OCI-LY3 (cell line): ENCODE data around the gene COA7.

Experiments used
- EZH2phosphoT487 ChIP-seq: fragments of 200-600 bp; shearing (Covaris generic); IDR thresholded peaks from 2 replicates; pipeline ENCODE4 v1.6.1; 2018; ENCODE audit warnings: antibody characterized with exemption, mixed run types, low read depth
- TF ChIP-seq, protein P1 (sequence below): fragments of 200-600, 300-600 bp; sonication (generic); IDR thresholded peaks from 2 replicates; pipeline ENCODE4 v1.5.1; 2014; ENCODE audit warnings: antibody characterized with exemption, low read length, low read depth

DNA sequence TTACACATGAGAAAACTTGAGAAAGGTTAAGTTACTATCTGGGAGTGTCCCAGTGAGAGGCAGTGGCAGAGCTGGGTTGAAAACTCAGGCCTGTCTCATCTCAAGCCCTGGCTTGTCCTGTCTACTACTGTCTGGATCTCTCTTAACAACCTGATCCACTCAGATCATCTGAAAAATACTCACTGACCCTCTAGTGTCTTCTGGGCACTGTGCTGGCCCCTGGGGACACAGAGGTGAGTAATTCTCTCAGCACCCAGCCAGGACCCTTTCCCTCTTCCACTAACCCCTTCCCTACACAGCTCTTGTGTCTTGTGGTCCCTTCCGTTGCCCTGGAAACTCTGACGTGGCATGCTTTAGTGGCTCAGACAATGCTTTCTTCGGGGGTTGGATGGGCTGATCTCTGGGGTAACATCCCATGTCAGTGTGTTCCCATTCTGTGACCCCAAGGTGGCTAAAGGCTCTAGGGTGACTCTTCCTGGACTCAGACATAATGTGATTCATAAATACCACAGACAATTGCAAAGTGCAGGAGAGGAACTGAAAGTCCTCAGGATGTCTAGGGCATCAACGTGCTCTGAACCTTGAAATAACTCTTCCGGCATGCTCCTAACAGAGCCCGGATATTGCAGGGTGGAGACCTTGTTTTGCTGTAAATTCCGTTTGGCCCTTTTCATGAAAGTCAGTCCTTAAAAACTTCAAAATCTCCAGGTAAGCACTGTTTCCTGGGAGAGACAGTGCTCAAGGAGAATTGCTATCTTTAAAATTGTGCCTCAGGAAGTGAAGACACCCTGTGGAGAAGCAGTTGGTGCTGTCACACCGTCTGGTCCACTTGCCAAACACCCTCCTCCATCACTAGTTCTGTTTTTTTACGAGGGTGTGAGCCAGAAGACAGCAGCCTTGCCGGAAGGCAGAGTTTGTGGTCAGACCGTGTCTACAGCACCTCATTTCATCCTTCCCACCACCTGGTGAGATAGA is 61.1 kb downstream of the COA7 start:
- TF ChIP-seq, protein P1, sequence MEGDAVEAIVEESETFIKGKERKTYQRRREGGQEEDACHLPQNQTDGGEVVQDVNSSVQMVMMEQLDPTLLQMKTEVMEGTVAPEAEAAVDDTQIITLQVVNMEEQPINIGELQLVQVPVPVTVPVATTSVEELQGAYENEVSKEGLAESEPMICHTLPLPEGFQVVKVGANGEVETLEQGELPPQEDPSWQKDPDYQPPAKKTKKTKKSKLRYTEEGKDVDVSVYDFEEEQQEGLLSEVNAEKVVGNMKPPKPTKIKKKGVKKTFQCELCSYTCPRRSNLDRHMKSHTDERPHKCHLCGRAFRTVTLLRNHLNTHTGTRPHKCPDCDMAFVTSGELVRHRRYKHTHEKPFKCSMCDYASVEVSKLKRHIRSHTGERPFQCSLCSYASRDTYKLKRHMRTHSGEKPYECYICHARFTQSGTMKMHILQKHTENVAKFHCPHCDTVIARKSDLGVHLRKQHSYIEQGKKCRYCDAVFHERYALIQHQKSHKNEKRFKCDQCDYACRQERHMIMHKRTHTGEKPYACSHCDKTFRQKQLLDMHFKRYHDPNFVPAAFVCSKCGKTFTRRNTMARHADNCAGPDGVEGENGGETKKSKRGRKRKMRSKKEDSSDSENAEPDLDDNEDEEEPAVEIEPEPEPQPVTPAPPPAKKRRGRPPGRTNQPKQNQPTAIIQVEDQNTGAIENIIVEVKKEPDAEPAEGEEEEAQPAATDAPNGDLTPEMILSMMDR = no peak
- TF ChIP-seq EZH2phosphoT487 = no peak
